ENCODE measurements around the gene RBM14. TPM values are rescaled to one million over a fixed set of nuclear protein-coding genes. Genes with fewer than 3 reads are reported as not detected.

Gene RBM14
- total and polyA plus RNA-seq, 2 of the 4 experiments (the other 2 are of a cell fraction) = 9.3 to 31.1 TPM

- in situ Hi-C loops (cut with MboI; ENCODE audit: low sequenced_read_pairs) (no loop called here), intact Hi-C loops (cut with micrococcal nuclease) (no loop called here), dilution Hi-C loops (cut with HindIII; ENCODE audit: low sequenced_read_pairs, unreplicated experiment) (no loop called here)
- Histone ChIP-seq H2AFZ (replicated peaks; ENCODE audit: low read length, poor library complexity) (no peak overlapping the region), H3K4ac (ENCODE audit: low read depth, low read length) (no peak overlapping the region), H2BK120ac (ENCODE audit: low read depth, low read length) (no peak overlapping the region), H4K20me1 (ENCODE audit: insufficient read depth, low read length) (peaks cover 45% of the 10 kb centered on the region), H3K79me1 (ENCODE audit: low read depth in 1 of 2, low read length in 2 of 2) (peaks cover 45 to 72% of the 10 kb centered on the region in 2 experiments), H3K56ac (ENCODE audit: extremely low read depth, insufficient read depth, low read length) (no peak overlapping the region), H3K23ac (ENCODE audit: low read depth, low read length) (no peak overlapping the region; the same call in 1 of the 2 replicates), H3K4me3 (ENCODE audit: insufficient read depth, low read depth, low read length) (no peak overlapping the region), H3K4me1 (ENCODE audit: control insufficient read depth, insufficient read depth, low read length) (no peaks in the 10 kb centered on the region), H2BK5ac (ENCODE audit: low read depth, low read length, poor library complexity, severe bottlenecking) (no peak overlapping the region), H3K27ac (ENCODE audit: insufficient read depth, low read length) (no peak overlapping the region), H3K27me3 (ENCODE audit: control insufficient read depth, insufficient read depth, low read length) (no peaks in the 10 kb centered on the region), H3K36me3 (ENCODE audit: control insufficient read depth, insufficient read depth, low read length) (peaks cover 41% of the 10 kb centered on the region), H4K8ac (ENCODE audit: low read depth in 2 of 2, low read length in 2 of 2) (peak overlapping the region in 1 of 2 experiments; percentile 35; a peak in 1 of 4 replicates), H3K9ac (ENCODE audit: low read depth, low read length) (no peak overlapping the region), H3K9me3 (ENCODE audit: control insufficient read depth, insufficient read depth, low read length) (no peaks in the 10 kb centered on the region), H4K5ac (ENCODE audit: low read depth, low read length) (no peak overlapping the region), H3K9me1 (ENCODE audit: insufficient read depth, low read length) (peaks cover 8% of the 10 kb centered on the region; the same call in 1 of the 2 replicates), H2AK9ac (replicated peaks; ENCODE audit: low read depth, low read length, poor library complexity) (peak overlapping the region; percentile 15), H2BK15ac (ENCODE audit: low read depth, low read length) (no peak overlapping the region), H4K91ac (ENCODE audit: insufficient read depth, low read depth, low read length) (no peak overlapping the region), H3K18ac (ENCODE audit: low read depth, low read length) (no peak overlapping the region), H2BK20ac (ENCODE audit: low read depth, low read length) (no peak overlapping the region), H2AK5ac (ENCODE audit: low read depth, low read length) (no peak overlapping the region), H3K14ac (replicated peaks; ENCODE audit: low read depth, low read length) (no peak overlapping the region), H3K4me2 (ENCODE audit: low read depth, low read length) (no peak overlapping the region)
- CTCF ChIA-PET = no interaction called here
- 100% methylated on average over 4 of the region's 7 CpGs; no CpG with 5 or more reads in 1 of the 2 experiments for WGBS, 2 experiments (ENCODE audit: extremely low coverage in 2 of 2, insufficient read length in 1 of 2)
- BruUV-seq (replicated peaks) = TSS peak; percentile 10
- POLR2A ChIA-PET (ENCODE audit: unreplicated experiment) = no interaction called here
- ATAC-seq (ENCODE audit: low read depth) (no peak), DNase-seq (no peak)
- TF ChIP-seq CEBPB (IDR thresholded peaks at IDR 0.05; ENCODE audit: low read depth, low read length) (no peak), MAZ (IDR thresholded peaks at IDR 0.05; ENCODE audit: borderline replicate concordance, low read depth, low read length) (no peak), CHD1 (IDR thresholded peaks at IDR 0.05; ENCODE audit: low read depth, low read length) (no peak), FOS (IDR thresholded peaks at IDR 0.05; ENCODE audit: low read depth, low read length) (no peak), SMC3 (IDR thresholded peaks at IDR 0.05; ENCODE audit: low read depth, low read length) (no peak), RCOR1 (IDR thresholded peaks at IDR 0.05; ENCODE audit: insufficient replicate concordance, low read length) (no peak), POLR2A (IDR thresholded peaks at IDR 0.05; ENCODE audit: low read depth, low read length) (no peak), MAFK (IDR thresholded peaks at IDR 0.05; ENCODE audit: low read depth, low read length) (no peak), RFX5 (IDR thresholded peaks at IDR 0.05; ENCODE audit: low read depth, low read length) (no peak), CTCF (conservative IDR thresholded peaks at IDR 0.05; ENCODE audit: low read depth, low read length) (no peak), BHLHE40 (IDR thresholded peaks at IDR 0.05; ENCODE audit: low read depth, low read length) (no peak), NFE2L2 (IDR thresholded peaks at IDR 0.05; ENCODE audit: low read depth, low read length) (no peak), MXI1 (IDR thresholded peaks at IDR 0.05; ENCODE audit: borderline replicate concordance, low read depth, low read length) (no peak), RAD21 (IDR thresholded peaks at IDR 0.05; ENCODE audit: low read length) (no peak)
- TF ChIP-seq, protein P1, sequence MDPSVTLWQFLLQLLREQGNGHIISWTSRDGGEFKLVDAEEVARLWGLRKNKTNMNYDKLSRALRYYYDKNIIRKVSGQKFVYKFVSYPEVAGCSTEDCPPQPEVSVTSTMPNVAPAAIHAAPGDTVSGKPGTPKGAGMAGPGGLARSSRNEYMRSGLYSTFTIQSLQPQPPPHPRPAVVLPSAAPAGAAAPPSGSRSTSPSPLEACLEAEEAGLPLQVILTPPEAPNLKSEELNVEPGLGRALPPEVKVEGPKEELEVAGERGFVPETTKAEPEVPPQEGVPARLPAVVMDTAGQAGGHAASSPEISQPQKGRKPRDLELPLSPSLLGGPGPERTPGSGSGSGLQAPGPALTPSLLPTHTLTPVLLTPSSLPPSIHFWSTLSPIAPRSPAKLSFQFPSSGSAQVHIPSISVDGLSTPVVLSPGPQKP (IDR thresholded peaks at IDR 0.05; ENCODE audit: borderline replicate concordance, low read depth, low read length) = no peak
Observed at GRCh38 chr11:66652651-66653050, 36.2 kb downstream of the RBM14 start.

Measured in IMR-90 (cell line).